ENCODE results near the gene KSR2. TPM values are rescaled to one million over a fixed set of nuclear protein-coding genes. Genes with fewer than 3 reads are reported as not detected.

KSR2 gene
- total and polyA plus RNA-seq, 7 donors, result under 0.01 to 0.04 (median 0.02) TPM; not detected in 2

DNA sequence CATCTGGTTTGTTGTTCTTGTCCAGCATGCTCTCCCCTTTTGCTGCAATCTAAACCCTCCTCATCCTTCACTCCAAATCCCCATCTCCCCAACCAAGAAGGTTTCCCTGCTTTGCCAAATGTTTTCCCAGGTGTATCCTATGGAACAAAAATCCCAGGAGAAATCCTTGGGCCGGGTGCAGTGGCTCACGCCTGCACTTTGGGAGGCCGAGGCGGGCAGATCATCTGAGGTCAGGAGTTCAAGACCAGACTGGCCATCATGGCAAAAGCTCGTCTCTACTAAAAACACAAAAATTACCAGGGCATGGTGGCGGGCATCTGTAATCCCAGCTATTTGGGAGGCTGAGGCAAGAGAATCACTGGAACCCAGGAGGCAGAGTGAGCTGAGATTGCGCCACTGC, 5.0 kb downstream of the KSR2 start:
- Histone ChIP-seq H3K4me3 (no peak overlapping the region), H3K4me1 (no peaks in the 10 kb centered on the region), H3K27me3 (ENCODE audit: insufficient read depth in 3 of 3, low read length in 2 of 3) (peaks cover 0 to 42% (median 6%) of the 10 kb centered on the region in 3 donors), H3K9me3 (no peaks in the 10 kb centered on the region), H3K27ac (no peak overlapping the region), H3K36me3 (ENCODE audit: insufficient read depth in 1 of 2, low read depth in 1 of 2) (no peaks in the 10 kb centered on the region)
- intact Hi-C loops (cut with DNase I), result no loop called here
- 80 to 85% (median 84%) methylated on average over 7 of the region's 7 CpGs for WGBS, 3 donors
- DNase-seq (no peak), ATAC-seq (no peak)
- TF ChIP-seq, protein P1, sequence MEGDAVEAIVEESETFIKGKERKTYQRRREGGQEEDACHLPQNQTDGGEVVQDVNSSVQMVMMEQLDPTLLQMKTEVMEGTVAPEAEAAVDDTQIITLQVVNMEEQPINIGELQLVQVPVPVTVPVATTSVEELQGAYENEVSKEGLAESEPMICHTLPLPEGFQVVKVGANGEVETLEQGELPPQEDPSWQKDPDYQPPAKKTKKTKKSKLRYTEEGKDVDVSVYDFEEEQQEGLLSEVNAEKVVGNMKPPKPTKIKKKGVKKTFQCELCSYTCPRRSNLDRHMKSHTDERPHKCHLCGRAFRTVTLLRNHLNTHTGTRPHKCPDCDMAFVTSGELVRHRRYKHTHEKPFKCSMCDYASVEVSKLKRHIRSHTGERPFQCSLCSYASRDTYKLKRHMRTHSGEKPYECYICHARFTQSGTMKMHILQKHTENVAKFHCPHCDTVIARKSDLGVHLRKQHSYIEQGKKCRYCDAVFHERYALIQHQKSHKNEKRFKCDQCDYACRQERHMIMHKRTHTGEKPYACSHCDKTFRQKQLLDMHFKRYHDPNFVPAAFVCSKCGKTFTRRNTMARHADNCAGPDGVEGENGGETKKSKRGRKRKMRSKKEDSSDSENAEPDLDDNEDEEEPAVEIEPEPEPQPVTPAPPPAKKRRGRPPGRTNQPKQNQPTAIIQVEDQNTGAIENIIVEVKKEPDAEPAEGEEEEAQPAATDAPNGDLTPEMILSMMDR (IDR thresholded peaks at IDR 0.05), result no peak

- no peaks in the 10 kb centered on the region for H3K4me1 ChIP-seq
- intact Hi-C loops (cut with DNase I), result no loop called here
- H3K27me3 ChIP-seq (ENCODE audit: insufficient read depth in 3 of 3, low read length in 2 of 3), result peaks cover 0 to 1% (median 0%) of the 10 kb centered on the region in 3 donors
- no peak for ATAC-seq
- no peak overlapping the region for H3K4me3 ChIP-seq
- no peak for DNase-seq
- TF ChIP-seq, protein P1 (IDR thresholded peaks at IDR 0.05), result no peak
- no peaks in the 10 kb centered on the region for H3K9me3 ChIP-seq
- H3K27ac ChIP-seq, result no peak overlapping the region
- no peaks in the 10 kb centered on the region for H3K36me3 ChIP-seq (ENCODE audit: insufficient read depth in 1 of 2, low read depth in 1 of 2)
- WGBS, 3 donors, result 70 to 73% (median 71%) methylated on average over 6 of the region's 6 CpGs
Observed at GRCh38 chr12:117936722-117937484, 31.9 kb downstream of the KSR2 start.

DNA sequence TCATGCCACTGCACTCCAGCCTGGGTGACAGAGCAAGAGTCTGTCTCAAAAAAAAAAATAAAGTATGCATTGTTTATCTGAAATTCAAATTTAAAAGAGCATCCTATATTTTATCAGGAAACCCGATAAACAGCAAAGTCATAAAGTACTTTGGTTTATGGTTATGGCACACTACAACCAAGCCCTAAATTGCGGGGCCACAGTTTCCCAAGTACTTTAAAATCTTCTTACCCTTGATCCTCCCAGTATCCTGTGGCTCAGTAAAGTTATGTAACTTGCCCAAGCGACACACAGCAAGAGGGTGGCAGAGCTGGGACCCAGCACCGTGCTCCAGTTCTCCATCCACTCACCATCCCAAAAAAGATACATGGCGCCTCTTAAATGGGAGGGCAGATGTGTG, 35.2 kb downstream of the KSR2 start:
- H3K9me3 ChIP-seq, result no peaks in the 10 kb centered on the region
- peaks cover 0 to 1% (median 0%) of the 10 kb centered on the region in 3 donors for H3K27me3 ChIP-seq (ENCODE audit: insufficient read depth in 3 of 3, low read length in 2 of 3)
- TF ChIP-seq, protein P1 (IDR thresholded peaks at IDR 0.05), result no peak
- no peak overlapping the region for H3K27ac ChIP-seq
- H3K36me3 ChIP-seq (ENCODE audit: insufficient read depth in 1 of 2, low read depth in 1 of 2), result no peaks in the 10 kb centered on the region
- ATAC-seq (no peak), DNase-seq (no peak)
- H3K4me1 ChIP-seq, result no peaks in the 10 kb centered on the region
- 84 to 92% (median 86%) methylated on average over 5 of the region's 5 CpGs for WGBS, 3 donors
- no peak overlapping the region for H3K4me3 ChIP-seq
- intact Hi-C loops (cut with DNase I), result no loop called here

DNA sequence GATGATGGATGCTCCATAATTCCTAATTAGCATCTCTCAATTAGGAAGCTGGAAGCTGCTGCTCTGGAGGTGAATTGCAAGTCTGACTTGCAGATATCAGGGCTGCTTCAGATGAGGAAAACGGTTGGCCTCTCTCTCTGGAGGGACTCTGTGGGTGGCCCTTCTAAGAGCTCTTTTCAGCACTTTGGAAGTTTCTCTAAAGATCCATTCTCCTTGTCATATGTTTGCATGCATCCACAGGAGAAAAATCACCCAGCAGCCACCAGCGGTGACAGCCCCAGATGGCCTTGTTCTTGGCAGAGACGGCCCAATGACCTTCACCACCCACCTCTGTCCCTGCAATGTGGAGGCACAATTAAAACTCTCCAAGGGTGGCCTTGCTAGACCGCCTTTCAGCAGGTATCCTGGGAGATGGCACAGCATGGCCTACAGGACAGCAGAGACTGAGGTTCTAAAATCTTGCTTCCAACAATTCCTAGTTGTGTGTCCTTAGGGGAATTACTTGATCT, 42.3 kb downstream of the KSR2 start:
- no peak overlapping the region for H3K4me3 ChIP-seq
- no peak for DNase-seq
- H3K27ac ChIP-seq, result no peak overlapping the region
- intact Hi-C loops (cut with DNase I), result no loop called here
- H3K9me3 ChIP-seq, result no peaks in the 10 kb centered on the region
- no peaks in the 10 kb centered on the region for H3K36me3 ChIP-seq (ENCODE audit: insufficient read depth in 1 of 2, low read depth in 1 of 2)
- H3K4me1 ChIP-seq, result no peaks in the 10 kb centered on the region
- H3K27me3 ChIP-seq (ENCODE audit: insufficient read depth in 3 of 3, low read length in 2 of 3), result no peaks in the 10 kb centered on the region
- TF ChIP-seq, protein P1 (IDR thresholded peaks at IDR 0.05), result no peak
- ATAC-seq, result no peak
- 54 to 64% (median 62%) methylated on average over 4 of the region's 4 CpGs for WGBS, 3 donors

Measured in psoas muscle (tissue), 8 donors.